SU-DHL-6 (cell line): ENCODE data around the gene AP3M1.

ENCODE experiments used
- EZH2phosphoT487 ChIP-seq: fragments of 200-600 bp; sonication (generic), shearing (Covaris generic); conservative IDR thresholded peaks from 2 replicates; pipeline ENCODE4 v1.6.1; 2018; ENCODE audit warnings: mild to moderate bottlenecking, antibody characterized with exemption, low read length, moderate library complexity, mixed read lengths
- TF ChIP-seq, protein P1 (sequence below): fragments of 200-600 bp; sonication (generic); IDR thresholded peaks from one replicate; pipeline ENCODE4 v1.5.1; 2017; ENCODE audit warnings: antibody characterized with exemption, mild to moderate bottlenecking, low read length, moderate library complexity; ENCODE audit not compliant: insufficient read depth, poor library complexity, severe bottlenecking

- TF ChIP-seq, protein P1, sequence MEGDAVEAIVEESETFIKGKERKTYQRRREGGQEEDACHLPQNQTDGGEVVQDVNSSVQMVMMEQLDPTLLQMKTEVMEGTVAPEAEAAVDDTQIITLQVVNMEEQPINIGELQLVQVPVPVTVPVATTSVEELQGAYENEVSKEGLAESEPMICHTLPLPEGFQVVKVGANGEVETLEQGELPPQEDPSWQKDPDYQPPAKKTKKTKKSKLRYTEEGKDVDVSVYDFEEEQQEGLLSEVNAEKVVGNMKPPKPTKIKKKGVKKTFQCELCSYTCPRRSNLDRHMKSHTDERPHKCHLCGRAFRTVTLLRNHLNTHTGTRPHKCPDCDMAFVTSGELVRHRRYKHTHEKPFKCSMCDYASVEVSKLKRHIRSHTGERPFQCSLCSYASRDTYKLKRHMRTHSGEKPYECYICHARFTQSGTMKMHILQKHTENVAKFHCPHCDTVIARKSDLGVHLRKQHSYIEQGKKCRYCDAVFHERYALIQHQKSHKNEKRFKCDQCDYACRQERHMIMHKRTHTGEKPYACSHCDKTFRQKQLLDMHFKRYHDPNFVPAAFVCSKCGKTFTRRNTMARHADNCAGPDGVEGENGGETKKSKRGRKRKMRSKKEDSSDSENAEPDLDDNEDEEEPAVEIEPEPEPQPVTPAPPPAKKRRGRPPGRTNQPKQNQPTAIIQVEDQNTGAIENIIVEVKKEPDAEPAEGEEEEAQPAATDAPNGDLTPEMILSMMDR, result no peak
- no peak for TF ChIP-seq EZH2phosphoT487
These were observed 9.4 kb upstream of the AP3M1 start for GRCh38 chr10:74160013-74160412.
